Measurements from ENCODE around the gene PEX11B. TPM values are rescaled to one million over a fixed set of nuclear protein-coding genes. Genes with fewer than 3 reads are reported as not detected.

PEX11B gene
- total RNA-seq, 1 experiment from 2014 or later, result 13.7 TPM

GRCh38 chr1:145944532-145944931, 26.0 kb upstream of the PEX11B start:
- Histone ChIP-seq H3K79me1 (ENCODE audit: insufficient read depth, low read depth, low read length, poor library complexity, severe bottlenecking) (no peaks in the 10 kb centered on the region), H3K56ac (ENCODE audit: insufficient read length, low read depth, low read length) (no peak overlapping the region), H3K27ac (ENCODE audit: insufficient read length, low read depth, low read length) (no peak overlapping the region), H3K18ac (ENCODE audit: insufficient read length, low read depth, low read length) (no peak overlapping the region), H2AK5ac (ENCODE audit: insufficient read length, low read length) (no peak overlapping the region), H3K79me2 (ENCODE audit: insufficient read depth, low read length) (no peaks in the 10 kb centered on the region), H4K5ac (ENCODE audit: insufficient read length, low read depth, low read length) (no peak overlapping the region), H2BK12ac (ENCODE audit: insufficient read length, low read depth, low read length) (no peak overlapping the region), H3K23ac (ENCODE audit: insufficient read length, low read depth, low read length) (no peak overlapping the region), H3K4me1 (ENCODE audit: insufficient read depth, low read length) (peaks cover 6% of the 10 kb centered on the region; the same call in 1 of the 2 replicates), H2BK15ac (ENCODE audit: low read depth, low read length) (no peak overlapping the region), H4K91ac (ENCODE audit: insufficient read length, low read depth, low read length) (no peak overlapping the region), H3K4ac (ENCODE audit: low read depth, low read length) (no peak overlapping the region), H3K9ac (ENCODE audit: extremely low read depth, insufficient read length, low read length) (no peak overlapping the region), H4K20me1 (ENCODE audit: control insufficient read depth, insufficient read depth, insufficient read length) (no peaks in the 10 kb centered on the region), H4K8ac (replicated peaks; ENCODE audit: insufficient read length, low read depth, low read length) (no peak overlapping the region), H2BK5ac (ENCODE audit: insufficient read length, low read length) (no peak overlapping the region), H3K27me3 (ENCODE audit: insufficient read depth, low read length) (no peaks in the 10 kb centered on the region), H3T11ph (ENCODE audit: low read length) (no peak overlapping the region), H3K14ac (ENCODE audit: insufficient read depth, low read length) (no peak overlapping the region), H2BK20ac (ENCODE audit: low read depth, low read length, poor library complexity, severe bottlenecking) (no peak overlapping the region), H3K23me2 (ENCODE audit: insufficient read length, low read depth, low read length, poor library complexity, severe bottlenecking) (no peaks in the 10 kb centered on the region), H2AFZ (ENCODE audit: low read length) (no peak overlapping the region), H2BK120ac (ENCODE audit: low read depth, low read length, poor library complexity, severe bottlenecking) (no peak overlapping the region), H3K4me2 (ENCODE audit: insufficient read depth, insufficient read length, low read length) (no peak overlapping the region), H3K9me3 (ENCODE audit: control insufficient read depth, low read depth, low read length) (no peaks in the 10 kb centered on the region)
- no peak overlapping the region for H3K4me3 Mint-ChIP-seq
- no peak overlapping the region for H3K27ac Mint-ChIP-seq
- TF ChIP-seq, protein P1, sequence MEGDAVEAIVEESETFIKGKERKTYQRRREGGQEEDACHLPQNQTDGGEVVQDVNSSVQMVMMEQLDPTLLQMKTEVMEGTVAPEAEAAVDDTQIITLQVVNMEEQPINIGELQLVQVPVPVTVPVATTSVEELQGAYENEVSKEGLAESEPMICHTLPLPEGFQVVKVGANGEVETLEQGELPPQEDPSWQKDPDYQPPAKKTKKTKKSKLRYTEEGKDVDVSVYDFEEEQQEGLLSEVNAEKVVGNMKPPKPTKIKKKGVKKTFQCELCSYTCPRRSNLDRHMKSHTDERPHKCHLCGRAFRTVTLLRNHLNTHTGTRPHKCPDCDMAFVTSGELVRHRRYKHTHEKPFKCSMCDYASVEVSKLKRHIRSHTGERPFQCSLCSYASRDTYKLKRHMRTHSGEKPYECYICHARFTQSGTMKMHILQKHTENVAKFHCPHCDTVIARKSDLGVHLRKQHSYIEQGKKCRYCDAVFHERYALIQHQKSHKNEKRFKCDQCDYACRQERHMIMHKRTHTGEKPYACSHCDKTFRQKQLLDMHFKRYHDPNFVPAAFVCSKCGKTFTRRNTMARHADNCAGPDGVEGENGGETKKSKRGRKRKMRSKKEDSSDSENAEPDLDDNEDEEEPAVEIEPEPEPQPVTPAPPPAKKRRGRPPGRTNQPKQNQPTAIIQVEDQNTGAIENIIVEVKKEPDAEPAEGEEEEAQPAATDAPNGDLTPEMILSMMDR (conservative IDR thresholded peaks at IDR 0.05), result no peak
- no CpG with 5 or more reads among the region's 3 CpGs for WGBS (ENCODE audit: extremely low coverage, insufficient read length, low lambda C conversion rate)
- H3K4me1 Mint-ChIP-seq, result peaks cover 16 to 18% of the 10 kb centered on the region in 2 experiments
- no peaks in the 10 kb centered on the region for H3K9me3 Mint-ChIP-seq
- DNase-seq, result no peak
- no peaks in the 10 kb centered on the region for H3K36me3 Mint-ChIP-seq (ENCODE audit: insufficient read depth in 1 of 3, low read depth in 3 of 3)
- H3K27me3 Mint-ChIP-seq (ENCODE audit: low read depth), result no peaks in the 10 kb centered on the region

Measured in H9 (cell line).